ENCODE measurements around the gene MVB12B.

Gene MVB12B

DNA sequence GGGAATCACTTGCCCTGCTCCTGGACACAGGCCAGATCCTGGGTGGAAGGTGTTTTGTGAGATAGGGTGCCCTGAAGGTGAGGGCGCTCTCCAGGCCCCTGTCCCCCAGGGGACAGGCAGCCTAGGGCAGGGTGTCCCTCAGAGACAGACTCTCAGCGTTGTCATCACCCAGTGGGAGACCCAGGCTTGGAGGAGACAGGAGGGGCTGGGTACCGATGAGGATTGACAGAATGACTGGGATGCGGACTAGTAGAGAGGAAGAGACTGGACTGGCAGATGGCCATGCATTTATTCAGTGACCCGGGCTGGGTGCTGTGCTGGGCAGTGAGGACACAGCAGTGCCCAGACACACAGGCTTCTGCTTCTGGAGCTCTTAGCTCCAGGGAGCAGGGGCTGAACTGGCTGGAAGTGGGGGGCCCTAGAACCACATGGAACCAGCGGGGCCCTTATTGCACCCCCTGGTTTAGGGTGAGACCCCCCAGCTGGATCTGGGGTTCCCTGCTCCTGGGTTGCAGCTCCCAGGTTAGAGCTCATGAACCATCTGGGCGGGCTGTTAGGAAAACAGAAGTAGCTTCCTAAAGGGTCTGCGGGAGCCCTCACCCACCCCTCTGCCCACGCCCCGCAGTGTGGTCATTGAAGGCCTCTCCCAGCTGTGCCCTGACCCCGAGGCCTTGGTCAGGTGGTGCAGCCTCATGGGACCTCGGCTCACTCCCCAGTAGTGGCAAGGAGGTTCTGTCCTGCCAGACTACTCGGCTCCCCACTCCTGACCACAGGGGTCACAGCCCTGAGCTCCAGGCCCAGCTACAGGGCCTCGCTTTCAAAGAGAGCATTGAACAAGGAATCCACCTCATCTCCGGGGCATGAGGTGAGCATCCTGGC is 170.4 kb downstream of the MVB12B start:
- no peak for DNase-seq

DNA sequence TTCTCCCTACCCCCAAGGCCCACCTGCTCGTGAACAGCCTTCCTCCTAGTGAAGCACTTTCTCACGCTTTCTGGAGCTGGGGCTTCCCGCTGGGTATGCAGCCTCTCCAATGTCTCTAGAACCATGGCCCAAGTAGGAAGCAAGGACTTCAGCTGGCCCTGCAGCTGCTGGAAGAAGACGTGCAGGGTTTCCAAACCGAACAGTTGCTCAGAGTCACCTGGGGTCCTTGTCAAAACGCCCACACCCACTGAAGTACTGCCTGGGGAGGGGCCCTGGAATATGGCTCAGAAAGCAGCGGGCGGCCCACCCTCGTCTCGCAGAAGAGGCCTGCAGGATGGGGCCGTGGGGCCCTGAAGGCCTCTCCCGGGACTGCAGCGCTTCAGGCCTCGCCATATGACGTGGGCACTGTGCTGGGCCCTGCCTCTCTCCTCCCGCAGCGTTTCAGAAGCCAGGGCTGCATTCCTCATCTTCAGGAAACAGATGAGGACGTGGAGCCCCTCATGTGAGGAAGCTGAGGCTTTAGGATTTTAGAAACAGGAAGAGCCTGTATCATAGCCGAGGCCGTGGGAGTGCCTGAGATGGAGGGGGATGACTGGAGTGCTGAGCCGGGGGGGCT is 171.1 kb downstream of the MVB12B start:
- peak; percentile 40 to 47 (median 41) for DNase-seq

DNA sequence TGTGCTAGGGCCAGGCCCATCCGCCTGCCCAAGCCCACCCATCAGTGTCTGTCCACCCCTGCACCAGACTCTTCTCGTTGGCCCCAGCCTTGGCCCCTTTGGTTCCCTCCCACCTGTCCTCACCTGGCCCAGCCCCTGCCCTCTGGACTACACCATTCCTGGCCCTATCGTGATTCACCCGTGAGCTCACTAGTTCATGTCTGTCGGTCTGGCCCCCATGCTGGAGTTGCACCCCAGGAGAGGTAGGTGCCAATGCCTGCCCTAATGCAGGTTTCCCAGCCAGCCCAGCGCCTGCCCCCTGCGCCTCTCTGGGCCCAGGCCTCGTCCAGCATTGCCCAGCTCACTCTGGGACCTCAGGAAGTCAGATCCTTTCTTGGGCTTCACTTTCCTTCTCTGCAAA is 171.7 kb downstream of the MVB12B start:
- no peak for DNase-seq

DNA sequence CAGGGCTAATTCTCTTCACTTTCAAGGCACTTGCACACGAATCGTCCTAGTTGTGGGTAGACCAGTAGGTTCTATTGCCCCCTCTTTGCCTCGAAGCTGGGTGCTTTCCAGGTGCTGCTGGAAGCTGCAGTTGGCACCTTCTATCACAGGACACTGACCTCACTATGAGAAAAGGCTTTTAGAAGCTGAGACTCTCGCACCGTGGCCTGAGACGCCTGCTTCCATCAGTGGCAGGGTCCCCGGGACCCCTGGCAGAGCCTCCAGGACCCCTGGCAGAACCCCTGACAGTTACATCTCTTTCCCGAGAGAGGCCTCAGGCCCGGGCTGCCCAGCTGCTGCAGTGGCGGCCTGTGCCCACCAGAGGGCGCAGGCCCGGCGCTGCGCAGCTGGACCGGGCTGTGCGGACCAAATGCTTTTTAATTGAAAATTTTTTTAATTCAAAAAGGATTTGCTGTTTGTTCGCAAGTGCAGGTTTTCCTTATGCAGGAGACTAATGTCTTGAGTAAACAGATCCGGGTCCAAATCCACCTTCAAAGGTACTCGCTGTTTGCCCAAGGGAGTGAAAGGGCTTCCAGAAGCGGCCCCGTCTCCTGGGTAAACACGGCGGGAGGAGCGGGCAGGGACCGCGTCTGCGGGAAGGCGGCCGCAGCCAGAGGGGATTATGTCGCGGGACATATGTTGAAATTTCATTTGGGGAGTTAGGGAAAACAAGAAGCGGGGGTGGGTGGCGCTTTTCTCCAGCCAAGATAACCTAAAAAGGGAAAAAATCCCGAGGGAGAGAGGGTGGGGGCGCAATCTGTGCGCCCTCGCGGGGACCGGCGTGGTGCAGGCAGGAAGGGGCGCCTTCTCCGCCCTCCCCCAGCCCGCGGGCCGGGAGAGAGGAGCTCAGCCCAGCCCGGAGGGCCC is 172.6 kb downstream of the MVB12B start:
- peak; percentile 58 to 73 (median 71) for DNase-seq

DNA sequence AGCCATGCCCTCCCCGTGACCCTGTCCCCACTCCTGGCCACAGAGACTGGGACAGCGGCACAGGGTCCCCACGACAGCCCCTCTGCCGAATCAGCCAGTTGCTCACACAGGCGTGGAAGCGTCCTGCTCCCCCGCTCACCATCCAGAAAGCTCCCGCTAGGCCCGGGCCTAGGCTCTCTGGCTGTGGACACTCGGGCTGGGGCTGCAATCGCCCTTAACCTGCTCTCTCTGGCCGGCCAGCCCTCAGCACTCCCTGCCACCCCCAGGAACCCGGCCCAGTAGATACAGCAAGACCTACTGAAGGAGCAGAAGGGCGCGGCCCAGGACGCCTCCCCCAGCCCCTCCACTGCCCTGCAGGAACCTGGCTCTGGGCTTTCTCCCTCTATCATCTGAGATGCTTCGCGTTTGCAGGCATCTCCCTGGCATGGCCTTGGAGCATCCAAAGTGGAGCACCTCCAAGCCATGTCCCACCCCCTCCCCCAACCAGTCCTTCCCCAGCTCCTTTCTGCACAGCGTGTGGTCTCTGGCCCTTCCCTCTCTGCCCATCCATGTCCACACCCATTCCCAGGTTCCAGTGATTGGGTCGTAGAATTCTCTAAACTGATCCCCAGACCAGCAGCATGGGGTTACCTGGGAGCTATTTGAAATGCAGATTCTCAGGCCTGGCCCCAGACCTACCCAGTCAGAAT is 173.4 kb downstream of the MVB12B start:
- no peak for DNase-seq

- DNase-seq, result peak; percentile 68 to 86 (median 77)
Measured at GRCh38 chr9:126500600-126501382, 174.2 kb downstream of the MVB12B start.

- no peak for DNase-seq
Measured at GRCh38 chr9:126501383-126502331, 175.0 kb downstream of the MVB12B start.

GRCh38 chr9:126502417-126503332 is 176.0 kb downstream of the MVB12B start:
- no peak for DNase-seq

DNA sequence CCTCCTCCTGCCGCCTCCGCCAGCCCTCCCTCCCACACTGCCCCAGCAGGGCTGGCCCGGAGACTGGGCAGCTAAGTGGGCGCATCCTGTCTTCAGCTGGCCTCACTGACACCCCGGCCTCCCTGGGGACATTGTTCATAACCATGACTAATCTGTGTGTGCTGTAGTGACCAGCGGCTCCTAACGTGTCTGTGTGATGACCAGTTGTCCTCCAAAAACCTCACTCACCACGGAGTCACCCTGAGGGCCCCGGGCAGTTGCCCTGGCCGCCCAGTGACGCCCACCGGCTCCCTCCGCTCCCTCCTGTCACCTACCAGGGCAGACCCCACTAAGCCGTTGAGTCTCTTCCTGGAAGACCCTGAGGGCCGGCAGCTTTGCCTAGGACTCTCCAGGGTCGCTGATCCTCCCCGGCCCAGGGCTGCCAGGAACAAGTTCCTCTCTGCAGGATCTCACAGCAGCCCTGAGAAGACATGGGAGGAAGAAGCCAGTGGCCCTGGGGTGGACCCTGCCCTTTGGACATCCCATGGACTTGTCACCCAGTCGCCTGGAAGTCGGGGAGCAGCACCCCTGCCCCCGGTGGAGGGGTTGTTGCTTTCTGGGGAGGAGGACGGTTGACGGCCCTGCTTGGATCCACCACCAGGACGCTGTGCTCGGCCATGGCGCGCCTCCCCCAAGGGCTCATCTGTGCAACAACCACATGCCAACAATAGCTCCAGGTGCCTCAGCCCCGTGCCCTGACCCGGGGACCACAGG is 176.9 kb downstream of the MVB12B start:
- DNase-seq, result no peak

GRCh38 chr9:126504086-126504976 is 177.7 kb downstream of the MVB12B start:
- no peak for DNase-seq

- DNase-seq, result no peak
Measured at GRCh38 chr9:126504977-126505455, 178.4 kb downstream of the MVB12B start.

- DNase-seq, result no peak
Measured at GRCh38 chr9:126505697-126506346, 179.2 kb downstream of the MVB12B start.

DNA sequence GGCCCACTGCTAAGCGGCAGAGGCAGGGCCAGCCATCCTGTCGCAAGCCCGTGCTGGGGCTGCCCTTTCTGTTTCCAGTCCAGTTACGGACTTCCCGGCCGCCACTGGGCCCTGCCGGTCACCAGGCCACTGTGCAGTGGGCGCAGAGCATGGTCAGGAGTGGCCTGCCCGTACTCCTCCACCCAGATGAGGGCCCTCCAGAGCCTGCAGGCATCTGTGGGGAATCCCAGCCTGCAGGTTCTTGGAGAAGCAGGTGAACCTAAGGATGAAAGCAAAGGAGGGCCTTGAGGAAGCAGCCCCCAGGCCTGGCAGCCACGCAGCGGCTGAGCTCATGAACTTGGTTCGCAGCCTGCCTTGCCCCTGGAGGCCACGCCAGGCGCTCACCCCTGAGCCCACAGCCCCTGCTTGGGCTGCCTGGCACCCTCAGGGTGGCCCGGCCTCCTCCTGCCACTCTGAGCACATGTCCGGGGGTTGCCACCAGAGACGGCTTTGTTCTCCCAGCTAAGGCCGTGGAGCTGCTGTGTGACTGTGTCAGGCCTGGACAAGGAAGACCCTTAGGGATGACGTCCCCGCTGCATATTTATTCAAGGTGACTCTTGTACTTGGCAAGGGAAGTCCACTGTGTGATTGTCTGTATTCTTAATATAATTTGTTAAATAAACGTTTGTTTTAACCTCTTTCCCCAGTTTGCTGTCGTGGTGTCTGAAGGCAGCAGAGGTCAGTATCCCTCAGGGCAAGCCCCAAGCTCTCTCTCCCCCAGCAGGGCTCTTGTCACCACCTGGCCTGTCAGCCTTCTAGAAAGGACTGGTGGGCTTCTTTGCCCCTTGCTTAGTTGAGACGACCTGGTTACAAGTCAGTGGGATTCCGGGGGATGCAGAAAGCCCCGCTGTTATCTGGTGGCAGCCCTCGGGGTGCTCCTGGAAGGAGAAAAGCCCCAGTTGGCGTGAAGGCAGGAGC is 180.0 kb downstream of the MVB12B start:
- DNase-seq, result no peak

DNA sequence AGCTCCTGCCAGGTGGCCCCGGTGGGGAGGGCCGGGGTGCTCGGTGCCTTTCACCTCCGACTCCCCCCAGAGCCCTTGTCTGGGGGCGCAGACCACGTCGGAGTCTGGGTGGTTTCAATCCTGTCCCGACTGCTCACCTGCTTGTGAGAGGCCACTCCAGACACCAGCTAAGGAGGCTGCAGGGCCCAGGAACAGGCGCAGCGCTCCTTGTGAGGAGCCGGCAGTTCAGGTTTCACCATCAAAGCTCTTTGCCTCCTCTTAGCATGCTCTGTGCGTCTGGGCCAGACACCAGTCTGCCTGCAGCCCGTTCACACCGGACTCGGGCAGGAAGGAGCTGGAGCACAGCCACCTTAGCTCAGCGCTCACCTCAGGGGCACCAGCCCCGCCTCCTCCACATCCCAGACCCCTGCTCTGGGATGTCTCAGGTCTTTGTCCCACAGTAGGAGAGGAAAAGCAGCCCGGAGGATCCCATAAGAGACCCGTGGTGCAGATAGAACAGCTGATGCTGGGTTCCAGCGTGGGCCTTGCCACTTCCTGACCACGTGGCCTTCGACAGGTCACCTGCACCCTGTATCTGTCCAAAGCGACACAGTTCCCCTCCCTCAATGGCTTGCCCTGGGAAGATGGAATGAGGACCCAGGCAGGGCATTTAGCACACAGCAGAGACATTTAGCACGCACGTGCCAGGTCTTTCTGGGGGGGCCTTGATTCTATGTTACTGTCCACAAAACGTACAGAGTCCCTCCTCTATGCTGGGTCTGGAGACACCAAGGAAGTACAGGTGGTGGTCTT is 180.9 kb downstream of the MVB12B start:
- DNase-seq, result no peak

DNA sequence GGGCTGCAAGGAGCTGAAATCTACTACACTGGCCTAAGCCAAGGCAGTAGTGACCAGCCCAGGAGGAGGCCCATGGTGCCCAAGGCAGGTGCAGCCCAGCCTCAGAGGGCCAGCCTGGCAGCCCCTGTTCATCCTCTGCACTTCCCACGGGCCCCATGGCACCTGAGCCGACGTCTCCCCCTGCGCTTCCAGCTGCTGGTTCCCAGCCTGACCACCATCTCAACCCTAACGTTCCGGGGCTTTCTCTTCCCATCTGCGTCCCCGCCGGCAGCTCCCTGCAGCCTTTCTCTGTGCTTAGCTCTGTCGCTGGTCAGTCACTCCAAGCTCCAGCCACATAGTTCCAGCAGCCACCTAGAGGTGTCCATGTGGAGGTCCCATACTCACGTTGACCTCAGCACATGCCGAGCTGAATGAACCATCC is 181.6 kb downstream of the MVB12B start:
- no peak for DNase-seq
